Measurements from ENCODE around the gene RTF1.
"Not testable (repeated sequence)": the region's sequence is repeated elsewhere in the genome, so short reads cannot be mapped to it uniquely, and the experiment has no call there.

RTF1 gene

GRCh38 chr15:41416742-41417417 lies at the start of gene RTF1:
TSS of gene RTF1 (plus strand) at chr15:41417095. CDS start at chr15:41417116, 21 bp downstream.
- Histone ChIP-seq H3K9ac (ENCODE audit: low read length) (peak within 1 kb of the TSS; percentile 80), H3K9me2 (ENCODE audit: low read depth, low read length) (no peaks in the 10 kb centered on the region), H3K9me3 (ENCODE audit: low read length) (no peaks in the 10 kb centered on the region), H3K79me2 (ENCODE audit: insufficient read depth, low read length) (peaks cover 42% of the 10 kb centered on the region), H3K36me3 (ENCODE audit: insufficient read depth, low read length) (0 out of 2 replicates have a peak, but pooled peaks cover 5% of the 10 kb centered on the region), H3K4me3 (ENCODE audit: low read depth, low read length, poor library complexity, severe bottlenecking) (peak within 1 kb of the TSS; percentile 86), H2AFZ (ENCODE audit: low read length) (no peak within 1 kb of the TSS), H3K4me2 (ENCODE audit: low read length) (peak within 1 kb of the TSS; percentile 99), H4K20me1 (ENCODE audit: insufficient read depth, low read length) (no peaks in the 10 kb centered on the region), H3K4me1 (ENCODE audit: insufficient read depth, low read length, severe bottlenecking) (peaks cover 30% of the 10 kb centered on the region), H3K27me3 (ENCODE audit: insufficient read depth, low read length) (no peaks in the 10 kb centered on the region), H3K27ac (ENCODE audit: low read depth, low read length, poor library complexity, severe bottlenecking) (no peak within 1 kb of the TSS), H3F3A (ENCODE audit: insufficient read depth, low read length) (no peaks in the 10 kb centered on the region)
- TF ChIP-seq EZH2 (IDR thresholded peaks at IDR 0.05; ENCODE audit: borderline replicate concordance, low read length), result no peak
- TF ChIP-seq CTCF (IDR thresholded peaks at IDR 0.05; ENCODE audit: low read length), result no peak

- H2AFZ ChIP-seq (ENCODE audit: low read length), result no peak overlapping the region
- no peaks in the 10 kb centered on the region for H3K27me3 ChIP-seq (ENCODE audit: insufficient read depth, low read length)
- no peak for TF ChIP-seq CTCF (IDR thresholded peaks at IDR 0.05; ENCODE audit: low read length)
- TF ChIP-seq EZH2 (IDR thresholded peaks at IDR 0.05; ENCODE audit: borderline replicate concordance, low read length), result no peak
- H3K36me3 ChIP-seq (ENCODE audit: insufficient read depth, low read length), result peaks cover 97% of the 10 kb centered on the region
- H4K20me1 ChIP-seq (ENCODE audit: insufficient read depth, low read length), result no peaks in the 10 kb centered on the region
- no peak overlapping the region for H3K9ac ChIP-seq (ENCODE audit: low read length)
- no peaks in the 10 kb centered on the region for H3K4me1 ChIP-seq (ENCODE audit: insufficient read depth, low read length, severe bottlenecking)
- H3F3A ChIP-seq (ENCODE audit: insufficient read depth, low read length), result no peaks in the 10 kb centered on the region
- no peak overlapping the region for H3K4me3 ChIP-seq (ENCODE audit: low read depth, low read length, poor library complexity, severe bottlenecking)
- no peaks in the 10 kb centered on the region for H3K9me3 ChIP-seq (ENCODE audit: low read length)
- no peaks in the 10 kb centered on the region for H3K79me2 ChIP-seq (ENCODE audit: insufficient read depth, low read length)
- H3K27ac ChIP-seq (ENCODE audit: low read depth, low read length, poor library complexity, severe bottlenecking), result no peak overlapping the region
- no peak overlapping the region for H3K4me2 ChIP-seq (ENCODE audit: low read length)
- H3K9me2 ChIP-seq (ENCODE audit: low read depth, low read length), result no peaks in the 10 kb centered on the region
Observed at GRCh38 chr15:41367418-41367817, 49.5 kb upstream of the RTF1 start.

- Histone ChIP-seq H3K9me2 (ENCODE audit: low read depth, low read length) (no peaks in the 10 kb centered on the region), H3K4me2 (ENCODE audit: low read length) (no peak overlapping the region), H3K36me3 (ENCODE audit: insufficient read depth, low read length) (peaks cover 85% of the 10 kb centered on the region), H3K27me3 (ENCODE audit: insufficient read depth, low read length) (no peaks in the 10 kb centered on the region), H3K79me2 (ENCODE audit: insufficient read depth, low read length) (no peaks in the 10 kb centered on the region), H3K27ac (ENCODE audit: low read depth, low read length, poor library complexity, severe bottlenecking) (no peak overlapping the region), H3K4me1 (ENCODE audit: insufficient read depth, low read length, severe bottlenecking) (no peaks in the 10 kb centered on the region), H3K9me3 (ENCODE audit: low read length) (no peaks in the 10 kb centered on the region), H3K4me3 (ENCODE audit: low read depth, low read length, poor library complexity, severe bottlenecking) (no peak overlapping the region), H3F3A (ENCODE audit: insufficient read depth, low read length) (no peaks in the 10 kb centered on the region), H4K20me1 (ENCODE audit: insufficient read depth, low read length) (no peaks in the 10 kb centered on the region), H2AFZ (ENCODE audit: low read length) (no peak overlapping the region), H3K9ac (ENCODE audit: low read length) (no peak overlapping the region)
- TF ChIP-seq CTCF (IDR thresholded peaks at IDR 0.05; ENCODE audit: low read length), result no peak
- no peak for TF ChIP-seq EZH2 (IDR thresholded peaks at IDR 0.05; ENCODE audit: borderline replicate concordance, low read length)
Observed at GRCh38 chr15:41377978-41378377, 38.9 kb upstream of the RTF1 start.

GRCh38 chr15:41383974-41384749 lies 32.7 kb upstream of the RTF1 start:
- H4K20me1 ChIP-seq (ENCODE audit: insufficient read depth, low read length); H3K9me3 ChIP-seq (ENCODE audit: low read length); H3K9ac ChIP-seq (ENCODE audit: low read length); H3K4me1 ChIP-seq (ENCODE audit: insufficient read depth, low read length, severe bottlenecking); H3F3A ChIP-seq (ENCODE audit: insufficient read depth, low read length); H3K27me3 ChIP-seq (ENCODE audit: insufficient read depth, low read length); H3K4me3 ChIP-seq (ENCODE audit: low read depth, low read length, poor library complexity, severe bottlenecking); H2AFZ ChIP-seq (ENCODE audit: low read length); H3K79me2 ChIP-seq (ENCODE audit: insufficient read depth, low read length); H3K4me2 ChIP-seq (ENCODE audit: low read length); H3K27ac ChIP-seq (ENCODE audit: low read depth, low read length, poor library complexity, severe bottlenecking); H3K9me2 ChIP-seq (ENCODE audit: low read depth, low read length): not testable (repeated sequence)
- peaks cover 48% of the 10 kb centered on the region for H3K36me3 ChIP-seq (ENCODE audit: insufficient read depth, low read length)

Data from OCI-LY1 (cell line).